ENCODE results near the gene VPS35L. TPM values are rescaled to one million over a fixed set of nuclear protein-coding genes. Genes with fewer than 3 reads are reported as not detected.
"Not testable (repeated sequence)": the region's sequence is repeated elsewhere in the genome, so short reads cannot be mapped to it uniquely, and the experiment has no call there.

VPS35L gene
- total RNA-seq, 1 donor from 2014 or later, result 45.9 TPM

DNA sequence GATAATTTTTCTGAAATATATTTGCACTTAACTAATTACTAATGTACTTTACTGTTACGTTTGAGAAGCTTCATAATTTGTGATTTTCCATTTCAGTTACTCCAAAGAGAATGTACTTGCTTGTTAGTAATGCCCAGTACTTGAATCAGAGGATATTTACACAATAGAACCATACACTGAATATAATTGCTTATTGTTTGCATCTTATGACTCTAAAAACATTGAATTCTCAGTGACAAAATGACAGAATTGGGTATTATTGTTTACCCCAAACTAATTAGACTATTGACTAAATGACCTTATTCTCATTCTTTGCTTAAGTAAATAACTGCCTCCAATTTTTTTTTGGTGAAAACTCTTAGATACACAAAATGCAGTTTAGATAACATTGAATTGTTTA lies 22.9 kb upstream of the VPS35L start:
- H3K27ac ChIP-seq, result no peak overlapping the region
- peaks cover 91% of the 10 kb centered on the region for H3K36me3 ChIP-seq

DNA sequence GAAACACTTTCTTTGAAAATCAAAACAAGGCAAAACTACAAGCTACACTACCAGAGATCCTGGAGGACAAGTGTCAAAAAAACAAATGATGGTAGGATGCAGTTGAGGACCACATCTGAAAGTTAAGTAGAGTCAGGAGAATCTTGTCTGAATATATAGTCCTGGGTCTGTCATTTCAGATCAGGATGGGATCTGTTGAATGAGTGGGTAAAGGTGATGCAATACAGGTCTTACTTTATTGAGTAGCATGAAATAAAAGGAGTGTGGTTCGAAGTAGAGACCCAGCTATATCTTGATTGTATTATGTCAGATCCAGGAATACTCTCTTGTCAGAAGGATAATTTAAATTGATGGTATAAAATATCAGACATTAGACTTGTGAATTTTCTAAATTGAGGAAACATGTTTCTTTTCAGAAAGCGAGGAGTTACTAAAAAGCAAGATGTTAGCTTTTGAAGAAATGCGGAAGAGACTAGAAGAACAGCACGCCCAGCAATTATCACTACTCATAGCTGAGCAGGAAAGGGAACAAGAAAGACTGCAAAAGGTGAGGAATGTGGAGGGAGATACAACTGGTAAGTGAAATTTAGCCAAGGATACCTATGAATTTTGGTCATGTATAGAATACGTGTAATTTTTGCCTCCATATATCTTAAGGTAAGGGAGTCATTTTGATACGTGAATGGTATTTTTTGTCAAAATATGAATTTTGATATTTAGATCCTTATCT lies 15.1 kb upstream of the VPS35L start:
- peaks cover 94% of the 10 kb centered on the region for H3K36me3 ChIP-seq
- H3K4me1 ChIP-seq, result no peaks in the 10 kb centered on the region
- TF ChIP-seq, protein P1, sequence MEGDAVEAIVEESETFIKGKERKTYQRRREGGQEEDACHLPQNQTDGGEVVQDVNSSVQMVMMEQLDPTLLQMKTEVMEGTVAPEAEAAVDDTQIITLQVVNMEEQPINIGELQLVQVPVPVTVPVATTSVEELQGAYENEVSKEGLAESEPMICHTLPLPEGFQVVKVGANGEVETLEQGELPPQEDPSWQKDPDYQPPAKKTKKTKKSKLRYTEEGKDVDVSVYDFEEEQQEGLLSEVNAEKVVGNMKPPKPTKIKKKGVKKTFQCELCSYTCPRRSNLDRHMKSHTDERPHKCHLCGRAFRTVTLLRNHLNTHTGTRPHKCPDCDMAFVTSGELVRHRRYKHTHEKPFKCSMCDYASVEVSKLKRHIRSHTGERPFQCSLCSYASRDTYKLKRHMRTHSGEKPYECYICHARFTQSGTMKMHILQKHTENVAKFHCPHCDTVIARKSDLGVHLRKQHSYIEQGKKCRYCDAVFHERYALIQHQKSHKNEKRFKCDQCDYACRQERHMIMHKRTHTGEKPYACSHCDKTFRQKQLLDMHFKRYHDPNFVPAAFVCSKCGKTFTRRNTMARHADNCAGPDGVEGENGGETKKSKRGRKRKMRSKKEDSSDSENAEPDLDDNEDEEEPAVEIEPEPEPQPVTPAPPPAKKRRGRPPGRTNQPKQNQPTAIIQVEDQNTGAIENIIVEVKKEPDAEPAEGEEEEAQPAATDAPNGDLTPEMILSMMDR (IDR thresholded peaks at IDR 0.05), result no peak
- DNase-seq, result no peak
- no peaks in the 10 kb centered on the region for H3K9me3 ChIP-seq
- H3K27me3 ChIP-seq (ENCODE audit: low read depth), result no peaks in the 10 kb centered on the region
- no peak for ATAC-seq
- H3K27ac ChIP-seq, result no peak overlapping the region
- H3K4me3 ChIP-seq, result no peak overlapping the region
- intact Hi-C loops (cut with DNase I), result no loop called here

More for the DNA sequence above, 22.9 kb upstream of the VPS35L start:
- DNase-seq (no peak), ATAC-seq (no peak)
- intact Hi-C loops (cut with DNase I), result no loop called here
- no peaks in the 10 kb centered on the region for H3K27me3 ChIP-seq (ENCODE audit: low read depth)
- no peaks in the 10 kb centered on the region for H3K9me3 ChIP-seq
- TF ChIP-seq, protein P1 (IDR thresholded peaks at IDR 0.05), result no peak
- H3K4me3 ChIP-seq, result no peak overlapping the region
- H3K4me1 ChIP-seq, result no peaks in the 10 kb centered on the region

DNA sequence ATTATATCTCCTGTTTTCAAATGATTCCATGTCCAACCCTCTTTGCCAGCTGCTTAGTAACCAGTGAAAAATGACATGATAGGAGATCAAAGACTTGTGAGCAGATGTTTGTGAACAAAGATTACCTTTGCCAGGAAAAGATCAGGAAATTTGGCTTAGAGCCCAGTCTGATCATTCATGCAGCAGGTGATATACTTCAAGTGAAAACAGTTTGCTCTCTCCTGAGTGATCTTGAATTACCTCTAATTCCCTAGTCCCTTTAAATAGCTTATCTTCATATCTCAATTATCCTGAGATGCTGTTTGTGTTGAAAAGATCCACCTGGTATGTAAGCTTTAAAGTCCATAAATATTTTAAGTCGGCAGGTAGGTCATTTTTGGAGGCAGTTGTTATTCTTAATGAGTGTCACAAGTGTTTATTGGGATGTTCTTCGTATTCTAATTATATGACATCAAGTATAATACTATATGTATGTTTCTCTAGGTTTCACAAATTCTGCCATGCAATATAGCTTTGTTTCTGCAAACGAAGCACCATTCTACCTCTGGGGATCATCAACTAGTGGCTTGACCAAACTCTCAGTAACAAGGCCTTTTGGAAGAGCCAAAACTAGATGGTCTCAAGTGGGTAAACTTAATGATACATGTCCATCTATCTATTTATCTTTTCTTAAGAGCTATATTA lies 13.2 kb upstream of the VPS35L start:
- DNase-seq (no peak), ATAC-seq (no peak)
- Histone ChIP-seq H3K36me3 (peaks cover 94% of the 10 kb centered on the region), H3K27me3 (ENCODE audit: low read depth) (no peaks in the 10 kb centered on the region), H3K4me3 (no peak overlapping the region), H3K27ac (no peak overlapping the region), H3K9me3 (no peaks in the 10 kb centered on the region), H3K4me1 (no peaks in the 10 kb centered on the region)
- TF ChIP-seq, protein P1 (IDR thresholded peaks at IDR 0.05), result no peak
- intact Hi-C loops (cut with DNase I), result no loop called here

DNA sequence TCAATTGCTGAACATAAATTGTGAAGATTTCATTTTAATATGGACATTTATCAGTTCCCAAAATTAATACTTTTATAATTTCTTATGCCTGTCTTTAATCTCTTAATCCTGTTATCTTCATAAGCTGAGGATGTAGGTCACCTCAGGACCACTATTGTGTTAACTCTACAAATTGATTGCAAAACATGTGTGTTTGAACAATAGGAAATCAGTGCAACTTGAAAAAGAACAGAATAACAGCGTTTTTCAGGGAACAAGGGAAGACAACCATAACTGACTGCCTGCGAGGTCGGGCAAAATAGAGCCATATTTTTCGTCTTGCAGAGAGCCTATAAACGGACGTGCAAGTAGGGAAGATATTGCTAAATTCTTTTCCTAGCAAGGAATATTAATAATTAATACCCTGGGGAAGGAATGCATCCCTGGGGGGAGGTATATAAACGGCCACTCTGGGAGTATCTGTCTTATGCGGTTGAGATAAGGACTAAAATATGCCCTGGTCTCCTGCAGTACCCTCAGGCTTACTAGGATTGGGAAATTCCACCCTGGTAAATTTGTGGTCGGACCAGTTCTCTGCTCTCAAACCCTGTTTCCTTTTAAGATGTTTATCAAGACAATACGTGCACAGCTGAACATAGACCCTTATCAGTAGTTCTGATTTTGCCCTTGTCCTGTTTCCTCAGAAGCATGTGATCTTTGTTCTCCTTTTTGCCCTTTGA lies 12.1 kb upstream of the VPS35L start:
- H3K27ac ChIP-seq; H3K4me3 ChIP-seq; DNase-seq; ATAC-seq; H3K4me1 ChIP-seq; H3K27me3 ChIP-seq (ENCODE audit: low read depth); intact Hi-C loops (cut with DNase I); H3K9me3 ChIP-seq: not testable (repeated sequence)
- H3K36me3 ChIP-seq, result peaks cover 97% of the 10 kb centered on the region

DNA sequence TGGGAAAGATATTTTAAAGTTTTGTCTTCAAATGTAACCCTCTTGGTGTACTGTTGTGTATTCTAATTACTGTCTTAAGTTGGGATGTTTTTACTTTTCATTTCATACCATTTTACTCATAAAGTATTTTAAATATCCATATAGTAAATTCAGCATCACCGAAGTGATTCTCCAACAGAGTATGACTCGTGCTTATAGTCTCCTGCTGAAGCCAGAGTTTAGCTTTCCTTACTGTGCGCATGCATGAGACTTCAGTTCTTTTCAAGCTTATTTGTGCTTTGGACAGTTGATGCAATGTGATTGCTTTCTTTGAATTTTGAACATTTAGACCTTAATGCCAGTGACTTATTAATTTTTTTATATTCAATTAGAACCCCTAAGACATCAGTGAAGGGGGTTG lies 7.4 kb upstream of the VPS35L start:
- DNase-seq (no peak), ATAC-seq (no peak)
- H3K4me3 ChIP-seq, result no peak overlapping the region
- TF ChIP-seq, protein P1 (IDR thresholded peaks at IDR 0.05), result no peak
- no peak overlapping the region for H3K27ac ChIP-seq
- H3K4me1 ChIP-seq, result no peaks in the 10 kb centered on the region
- intact Hi-C loops (cut with DNase I), result no loop called here
- peaks cover 72% of the 10 kb centered on the region for H3K36me3 ChIP-seq
- no peaks in the 10 kb centered on the region for H3K27me3 ChIP-seq (ENCODE audit: low read depth)
- no peaks in the 10 kb centered on the region for H3K9me3 ChIP-seq

All from lower lobe of right lung (tissue), 2 donors.